HepG2 (cell line): ENCODE data around the gene DAAM2.

Experiments
- CHD2 ChIP-seq: IDR thresholded peaks from 2 replicates; pipeline ENCODE4 v1.6.1; 2011; ENCODE audit warnings: low read depth, low read length, improper control_type of control experiment
- ELK4 ChIP-seq: sonication (generic); formaldehyde crosslinking; IDR thresholded peaks from 2 replicates; pipeline ENCODE4 v1.9.0; 2021; ENCODE audit warnings: missing genetic modification reagents, borderline replicate concordance
- ZBTB8A ChIP-seq: sonication (generic); formaldehyde crosslinking; IDR thresholded peaks from 2 replicates; pipeline ENCODE4 v1.4.0; 2020; ENCODE audit warnings: mild to moderate bottlenecking, low read depth, missing genetic modification reagents, borderline replicate concordance

- no peak for TF ChIP-seq ELK4 (CRISPR knock-in tag)
- TF ChIP-seq CHD2, result no peak
- no peak for TF ChIP-seq ZBTB8A
Measured at GRCh38 chr6:39797751-39798150, 5.6 kb downstream of the DAAM2 start.
